Esophagus mucosa (tissue), 1 donor: ENCODE results near the gene BAZ1B. TPM values are rescaled to one million over a fixed set of nuclear protein-coding genes. Genes with fewer than 3 reads are reported as not detected.
"Not testable (repeated sequence)": the region's sequence is repeated elsewhere in the genome, so short reads cannot be mapped to it uniquely, and the experiment has no call there.

Source experiments
- ATAC-seq: fragments of 200-7000 bp; cut with Tn5 transposase; one replicate; pipeline ENCODE4 v1.9.1; 2020
- total RNA-seq: library from RNA; stranded (reverse); gene quantifications from one replicate; pipeline ENCODE4 v1.2.4, GENCODE V29; 2023
- donor health status: DM: yes; HTN: yes; CAD: no.

The BAZ1B gene
- total RNA-seq, 1 donor from 2014 or later = 22.3 TPM

- peak; percentile 39 for ATAC-seq
Observed at GRCh38 chr7:73423519-73424488, 98.3 kb downstream of the BAZ1B start.

- not testable (repeated sequence) for ATAC-seq
Observed at GRCh38 chr7:73420610-73421009, 101.5 kb downstream of the BAZ1B start.

- not testable (repeated sequence) for ATAC-seq
Observed at GRCh38 chr7:73420016-73420415, 102.1 kb downstream of the BAZ1B start.

- ATAC-seq = no peak
Observed at GRCh38 chr7:73418113-73418703, 103.9 kb downstream of the BAZ1B start.

- ATAC-seq = peak; percentile 44
Observed at GRCh38 chr7:73410541-73411131, 111.5 kb downstream of the BAZ1B start.

GRCh38 chr7:73404860-73405259 is 117.2 kb downstream of the BAZ1B start:
- not testable (repeated sequence) for ATAC-seq

- peak; percentile 73 for ATAC-seq
Observed at GRCh38 chr7:73399185-73400050, 122.7 kb downstream of the BAZ1B start.

- no peak for ATAC-seq
Observed at GRCh38 chr7:73397521-73398281, 124.4 kb downstream of the BAZ1B start.

GRCh38 chr7:73395538-73396503 is 126.3 kb downstream of the BAZ1B start:
- ATAC-seq = no peak

- ATAC-seq = no peak
Observed at GRCh38 chr7:73394422-73394821, 127.7 kb downstream of the BAZ1B start.

GRCh38 chr7:73391396-73391795 is 130.7 kb downstream of the BAZ1B start:
- no peak for ATAC-seq

Other genes with a start within 250 kb of the BAZ1B start
- gene NSUN5, start 213.5 kb downstream of the BAZ1B start, total RNA-seq = 22.1 TPM
- not detected for gene TRIM50, start 194.2 kb downstream of the BAZ1B start, total RNA-seq
- not detected for gene FKBP6, start 194.1 kb downstream of the BAZ1B start, total RNA-seq
- gene FZD9, start 88.5 kb downstream of the BAZ1B start, total RNA-seq = 0.24 TPM
- 34.8 TPM for gene BCL7B, start 35.4 kb upstream of the BAZ1B start, total RNA-seq
- gene TBL2, start 56.3 kb upstream of the BAZ1B start, total RNA-seq = 19.2 TPM
- gene MLXIPL, start 102.2 kb upstream of the BAZ1B start, total RNA-seq = 0.52 TPM
- 0.32 TPM for gene VPS37D, start 145.5 kb upstream of the BAZ1B start, total RNA-seq
- 7.3 TPM for gene DNAJC30, start 161.2 kb upstream of the BAZ1B start, total RNA-seq
- 39.2 TPM for gene BUD23, start 161.3 kb upstream of the BAZ1B start, total RNA-seq
- 1.2 TPM for gene STX1A, start 197.4 kb upstream of the BAZ1B start, total RNA-seq
- 11.7 TPM for gene ABHD11, start 216.5 kb upstream of the BAZ1B start, total RNA-seq
- gene CLDN3, start 248.0 kb upstream of the BAZ1B start, total RNA-seq = 0.64 TPM